Esophagus squamous epithelium (tissue), 4 donors: ENCODE data around the gene SUPT3H.

Experiments
- CTCF ChIP-seq, 6 experiments: fragments of 450-650 bp in 4 of 6; fragments of 200-600 bp in 2 of 6; sonication (generic) in 2 of 6; IDR thresholded peaks; one replicate each; pipeline ENCODE4 v1.5.1; 2016 to 2019; ENCODE audit warnings: antibody characterized with exemption in 6 of 6, mild to moderate bottlenecking in 4 of 6, moderate library complexity in 4 of 6
- POLR2A ChIP-seq, 4 donors: fragments of 450-650 bp; IDR thresholded peaks; one replicate each; pipeline ENCODE4 v1.6.1; 2017; ENCODE audit warnings: antibody characterized with exemption in 4 of 4, mild to moderate bottlenecking in 4 of 4, moderate library complexity in 3 of 4

- TF ChIP-seq CTCF (IDR thresholded peaks at IDR 0.05) (no peak), POLR2A (IDR thresholded peaks at IDR 0.05) (no peak)
These were observed 248.7 kb downstream of the SUPT3H start for GRCh38 chr6:45129051-45129450.
